ENCODE data around the gene C19orf67. TPM values are rescaled to one million over a fixed set of nuclear protein-coding genes. Genes with fewer than 3 reads are reported as not detected.

C19orf67 gene
- total RNA-seq, 4 donors from 2014 or later = not detected

DNA sequence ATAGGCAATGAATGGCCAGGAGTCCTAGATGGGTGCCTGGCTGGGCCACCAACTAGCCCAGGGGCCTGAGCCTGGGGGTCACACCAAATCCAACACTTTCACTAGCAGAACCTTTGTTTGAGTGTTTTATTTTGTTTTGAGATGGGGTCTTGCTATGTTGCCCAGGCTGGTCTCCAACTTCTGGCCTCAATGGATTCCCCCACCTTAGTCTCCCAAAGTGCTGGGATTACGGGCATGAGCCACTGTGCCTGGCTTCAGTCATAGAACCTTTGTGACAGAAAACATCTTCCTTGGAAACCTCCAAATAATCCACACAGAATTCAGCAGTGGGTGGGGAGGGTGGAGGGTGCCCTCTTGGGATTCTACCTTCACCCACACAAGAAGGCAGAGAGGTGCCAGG is 25.9 kb upstream of the C19orf67 start:
- no peak overlapping the region for H3K4me3 ChIP-seq (replicated peaks in 1 of 3)
- peak overlapping the region in 1 of 3 donors; percentile 76 for H3K27ac ChIP-seq
- H3K36me3 ChIP-seq = peaks cover 0 to 6% of the 10 kb centered on the region in 2 donors
- TF ChIP-seq POLR2A (IDR thresholded peaks at IDR 0.05) = no peak
- TF ChIP-seq, protein P1, sequence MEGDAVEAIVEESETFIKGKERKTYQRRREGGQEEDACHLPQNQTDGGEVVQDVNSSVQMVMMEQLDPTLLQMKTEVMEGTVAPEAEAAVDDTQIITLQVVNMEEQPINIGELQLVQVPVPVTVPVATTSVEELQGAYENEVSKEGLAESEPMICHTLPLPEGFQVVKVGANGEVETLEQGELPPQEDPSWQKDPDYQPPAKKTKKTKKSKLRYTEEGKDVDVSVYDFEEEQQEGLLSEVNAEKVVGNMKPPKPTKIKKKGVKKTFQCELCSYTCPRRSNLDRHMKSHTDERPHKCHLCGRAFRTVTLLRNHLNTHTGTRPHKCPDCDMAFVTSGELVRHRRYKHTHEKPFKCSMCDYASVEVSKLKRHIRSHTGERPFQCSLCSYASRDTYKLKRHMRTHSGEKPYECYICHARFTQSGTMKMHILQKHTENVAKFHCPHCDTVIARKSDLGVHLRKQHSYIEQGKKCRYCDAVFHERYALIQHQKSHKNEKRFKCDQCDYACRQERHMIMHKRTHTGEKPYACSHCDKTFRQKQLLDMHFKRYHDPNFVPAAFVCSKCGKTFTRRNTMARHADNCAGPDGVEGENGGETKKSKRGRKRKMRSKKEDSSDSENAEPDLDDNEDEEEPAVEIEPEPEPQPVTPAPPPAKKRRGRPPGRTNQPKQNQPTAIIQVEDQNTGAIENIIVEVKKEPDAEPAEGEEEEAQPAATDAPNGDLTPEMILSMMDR (IDR thresholded peaks at IDR 0.05) = no peak
- no peaks in the 10 kb centered on the region for H3K27me3 ChIP-seq
- no peaks in the 10 kb centered on the region for H3K9me3 ChIP-seq
- 100% methylated on average over 1 of the region's 1 CpG for WGBS, 2 donors
- DNase-seq = no peak
- intact Hi-C loops (cut with DNase I) = no loop called here
- peaks cover 24 to 41% of the 10 kb centered on the region in 2 donors for H3K4me1 ChIP-seq

GRCh38 chr19:14110650-14111049 is 25.1 kb upstream of the C19orf67 start:
- intact Hi-C loops (cut with DNase I) = no loop called here
- peaks cover 6 to 15% of the 10 kb centered on the region in 2 donors for H3K36me3 ChIP-seq
- H3K4me1 ChIP-seq = peaks cover 17 to 33% of the 10 kb centered on the region in 2 donors
- no peak for TF ChIP-seq POLR2A (IDR thresholded peaks at IDR 0.05)
- no peaks in the 10 kb centered on the region for H3K9me3 ChIP-seq
- H3K27me3 ChIP-seq = no peaks in the 10 kb centered on the region
- H3K4me3 ChIP-seq (replicated peaks in 1 of 3) = no peak overlapping the region
- WGBS, 2 donors = 62 to 73% methylated on average over 2 of the region's 2 CpGs
- H3K27ac ChIP-seq = no peak overlapping the region
- no peak for DNase-seq

- Histone ChIP-seq H3K27ac (no peak overlapping the region), H3K36me3 (peaks cover 17 to 25% of the 10 kb centered on the region in 2 donors), H3K4me1 (peaks cover 8 to 14% of the 10 kb centered on the region in 2 donors), H3K9me3 (no peaks in the 10 kb centered on the region), H3K27me3 (no peaks in the 10 kb centered on the region), H3K4me3 (replicated peaks in 1 of 3) (no peak overlapping the region)
- TF ChIP-seq, protein P1 (IDR thresholded peaks at IDR 0.05) = no peak
- TF ChIP-seq POLR2A (IDR thresholded peaks at IDR 0.05) = no peak
- DNase-seq = no peak
- 75 to 76% methylated on average over 16 to 17 of the region's 23 CpGs for WGBS, 2 donors
- intact Hi-C loops (cut with DNase I) = no loop called here
Observed at GRCh38 chr19:14107581-14108461, 22.2 kb upstream of the C19orf67 start.

GRCh38 chr19:14106840-14107239 is 21.3 kb upstream of the C19orf67 start:
- TF ChIP-seq, protein P1 (IDR thresholded peaks at IDR 0.05) = no peak
- no peak for TF ChIP-seq POLR2A (IDR thresholded peaks at IDR 0.05)
- Histone ChIP-seq H3K4me1 (peaks cover 0 to 4% of the 10 kb centered on the region in 2 donors), H3K27ac (no peak overlapping the region), H3K9me3 (no peaks in the 10 kb centered on the region), H3K36me3 (peaks cover 26 to 35% of the 10 kb centered on the region in 2 donors), H3K27me3 (no peaks in the 10 kb centered on the region), H3K4me3 (replicated peaks in 1 of 3) (no peak overlapping the region)
- intact Hi-C loops (cut with DNase I) = no loop called here
- DNase-seq = no peak
- WGBS, 2 donors = 88 to 90% methylated on average over 6 to 16 of the region's 16 CpGs

DNA sequence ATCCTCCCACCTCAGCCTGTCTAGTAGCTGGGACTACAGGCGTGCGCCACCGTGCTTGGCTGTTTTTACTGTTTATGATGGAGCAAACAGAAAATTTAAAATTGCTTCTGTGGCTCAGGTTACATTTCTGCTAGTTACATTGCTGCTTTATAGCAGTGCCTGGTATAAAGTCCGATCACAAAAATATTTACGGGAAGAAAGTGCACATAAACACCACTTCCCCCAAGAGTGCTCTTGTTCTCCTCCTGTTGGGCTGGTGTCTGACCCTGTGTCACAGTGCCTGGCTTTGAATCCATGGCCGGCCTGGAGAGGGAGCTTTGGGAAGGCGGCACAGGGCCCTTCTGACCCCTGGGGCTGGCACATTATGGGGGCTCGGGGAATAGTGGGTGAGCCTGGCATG is 20.1 kb upstream of the C19orf67 start:
- no peak overlapping the region for H3K27ac ChIP-seq
- DNase-seq = no peak
- no peaks in the 10 kb centered on the region for H3K4me1 ChIP-seq
- no peaks in the 10 kb centered on the region for H3K27me3 ChIP-seq
- no peak overlapping the region for H3K4me3 ChIP-seq (replicated peaks in 1 of 3)
- TF ChIP-seq, protein P1 (IDR thresholded peaks at IDR 0.05) = no peak
- TF ChIP-seq POLR2A (IDR thresholded peaks at IDR 0.05) = no peak
- 89 to 92% methylated on average over 8 of the region's 8 CpGs for WGBS, 2 donors
- no peaks in the 10 kb centered on the region for H3K9me3 ChIP-seq
- peaks cover 35 to 44% of the 10 kb centered on the region in 2 donors for H3K36me3 ChIP-seq
- intact Hi-C loops (cut with DNase I) = no loop called here
